WI38 (cell line): ENCODE measurements around the gene WDR19.

Source experiments
- H3K4me3 ChIP-seq: 2 replicates; pipeline ENCODE4 v1.5.1; 2011; ENCODE audit warnings: low read depth, mild to moderate bottlenecking, control low read depth, low read length
- CTCF ChIP-seq: IDR thresholded peaks from 2 replicates; pipeline ENCODE4 v1.5.1; 2012; ENCODE audit warnings: low read depth, mild to moderate bottlenecking, control low read depth, low read length

WDR19 gene

GRCh38 chr4:39331191-39331590 lies 148.9 kb downstream of the WDR19 start:
- H3K4me3 ChIP-seq, result no peak overlapping the region
- TF ChIP-seq CTCF, result no peak
